Gastrocnemius medialis (tissue), 4 donors: ENCODE results near the gene RASGRP2. TPM values are rescaled to one million over a fixed set of nuclear protein-coding genes. Genes with fewer than 3 reads are reported as not detected.

Experiments used
- ATAC-seq, 2 donors: fragments of 150-250 bp; one replicate each; pipeline ENCODE4 v1.9.1; 2016
- DNase-seq, 2 donors: peaks; one replicate each; pipeline ENCODE4 v3.0.0-alpha.2; 2019
- H3K27ac ChIP-seq, 4 donors: fragments of 200-600 bp; sonication (generic); 1 replicate in 1 of 4; 2 replicates in 3 of 4; pipeline ENCODE4 v1.5.1; 2016 to 2018; ENCODE audit warnings: mild to moderate bottlenecking in 2 of 4, moderate library complexity in 1 of 4
- H3K27me3 ChIP-seq, 3 donors: fragments of 200-600 bp; sonication (generic) in 2 of 3; 1 replicate in 1 of 3; 2 replicates in 2 of 3; pipeline versions ENCODE4 v1.5.1 to v1.6.0; 2016 to 2019; ENCODE audit warnings: mild to moderate bottlenecking in 1 of 3, moderate library complexity in 1 of 3
- H3K36me3 ChIP-seq, 2 donors: fragments of 200-600 bp; sonication (generic) in 1 of 2; one replicate each; pipeline ENCODE4 v1.5.1; 2017 to 2018
- H3K4me1 ChIP-seq, 2 donors: fragments of 200-600 bp; sonication (generic) in 1 of 2; one replicate each; pipeline ENCODE4 v1.5.1; 2016 to 2017; ENCODE audit warnings: mild to moderate bottlenecking in 2 of 2
- H3K4me3 ChIP-seq, 4 donors: fragments of 200-600 bp; sonication (generic) in 3 of 4; 1 replicate in 1 of 4; 2 replicates in 3 of 4; pipeline ENCODE4 v1.5.1; 2016 to 2019; ENCODE audit warnings: mild to moderate bottlenecking in 2 of 4
- H3K9me3 ChIP-seq, 3 donors: fragments of 200-600 bp; sonication (generic) in 2 of 3; 1 replicate in 1 of 3; 2 replicates in 2 of 3; pipeline ENCODE4 v1.5.1; 2016 to 2019
- CTCF ChIP-seq, 5 experiments: fragments of 450-650 bp in 3 of 5; fragments of 200-600 bp in 2 of 5; sonication (generic) in 2 of 5; IDR thresholded peaks in 4 of 5; conservative IDR thresholded peaks in 1 of 5; 1 replicate in 4 of 5; 2 replicates in 1 of 5; pipeline ENCODE4 v1.5.1; 2016 to 2019; ENCODE audit warnings: antibody characterized with exemption in 5 of 5, mild to moderate bottlenecking in 3 of 5, moderate library complexity in 3 of 5
- POLR2A ChIP-seq, 2 donors: fragments of 450-650 bp; IDR thresholded peaks; one replicate each; pipeline ENCODE4 v1.6.1; 2017; ENCODE audit warnings: antibody characterized with exemption in 2 of 2, mild to moderate bottlenecking in 2 of 2, moderate library complexity in 2 of 2
- in situ Hi-C, 4 donors: fragments of 200-750 bp; cut with MboI; loops; one replicate each; pipeline versions ENCODE4 v1.15.0 to v1.8.0; 2017; ENCODE audit warnings: low sequenced_read_pairs in 4 of 4
- intact Hi-C: fragments of 100-400 bp; cut with DNase I; formaldehyde crosslinking; loops from one replicate; pipeline ENCODE4 v1.15.1; 2023; ENCODE audit warnings: low total_unique reads
- total RNA-seq, 4 donors: library from RNA; depleted of rRNA; stranded (reverse); fragments of >200 nt; gene quantifications; one replicate each; pipeline versions ENCODE4 v1.1.0 to v1.2.3, GENCODE V29; 2016

RASGRP2 gene
- total RNA-seq, 4 donors from 2014 or later, result 2.9 to 10.9 (median 7.1) TPM

GRCh38 chr11:64762277-64762673 lies 18.3 kb upstream of the RASGRP2 start:
- DNase-seq, result peak in 1 of 2 donors; percentile 59
- Histone ChIP-seq H3K27me3 (no peaks in the 10 kb centered on the region), H3K36me3 (peaks cover 5 to 35% of the 10 kb centered on the region in 2 donors), H3K4me1 (peaks cover 76 to 85% of the 10 kb centered on the region in 2 donors), H3K27ac (peak overlapping the region; percentile 91 to 99 (median 94)), H3K4me3 (peak overlapping the region in 1 of 4 donors; percentile 24), H3K9me3 (no peaks in the 10 kb centered on the region)
- intact Hi-C loops, result loop anchor here (2.0 kb wide), 1 partner anchor 15 kb away; no protein-coding TSS in a partner anchor
- ATAC-seq, result no peak
- in situ Hi-C loops, result no loop called here
- TF ChIP-seq POLR2A (IDR thresholded peaks at IDR 0.05), result no peak

GRCh38 chr11:64760759-64761420 lies 16.9 kb upstream of the RASGRP2 start:
- in situ Hi-C loops, result no loop called here
- no peaks in the 10 kb centered on the region for H3K9me3 ChIP-seq
- no peaks in the 10 kb centered on the region for H3K27me3 ChIP-seq
- peak in 1 of 2 donors; percentile 73 for DNase-seq
- peak; percentile 9 to 22 for ATAC-seq
- H3K4me3 ChIP-seq, result peak overlapping the region in 2 of 4 donors; percentile 11 to 65
- TF ChIP-seq POLR2A (IDR thresholded peaks at IDR 0.05), result no peak
- no peak for TF ChIP-seq CTCF (IDR thresholded peaks at IDR 0.05 in 4 of 5, conservative IDR thresholded peaks at IDR 0.05 in 1 of 5)
- peaks cover 0 to 21% of the 10 kb centered on the region in 2 donors for H3K36me3 ChIP-seq
- H3K27ac ChIP-seq, result peak overlapping the region; percentile 91 to 99 (median 94)
- intact Hi-C loops, result no loop called here
- peaks cover 86 to 96% of the 10 kb centered on the region in 2 donors for H3K4me1 ChIP-seq

GRCh38 chr11:64759722-64760719 lies 16.1 kb upstream of the RASGRP2 start, which contains the start of gene PYGM:
TSS of gene PYGM (minus strand) at chr11:64759974. CDS start at chr11:64759898, 76 bp downstream.
- DNase-seq (peak; percentile 83 to 98), ATAC-seq (peak; percentile 54 to 78)
- Histone ChIP-seq H3K36me3 (peaks cover 0 to 18% of the 10 kb centered on the region in 2 donors), H3K27me3 (no peaks in the 10 kb centered on the region), H3K4me3 (peak within 1 kb of the TSS; percentile 42 to 72 (median 62)), H3K27ac (peak within 1 kb of the TSS; percentile 91 to 99 (median 94)), H3K9me3 (no peaks in the 10 kb centered on the region), H3K4me1 (peaks cover 87 to 99% of the 10 kb centered on the region in 2 donors)
- TF ChIP-seq CTCF (IDR thresholded peaks at IDR 0.05 in 4 of 5, conservative IDR thresholded peaks at IDR 0.05 in 1 of 5) (no peak), POLR2A (IDR thresholded peaks at IDR 0.05) (peak; percentile 62 to 92)
- in situ Hi-C loops (no loop called here), intact Hi-C loops (no loop called here)

- intact Hi-C loops, result no loop called here
- in situ Hi-C loops, result no loop called here
- Histone ChIP-seq H3K27ac (peak overlapping the region; percentile 91 to 99 (median 94)), H3K9me3 (no peaks in the 10 kb centered on the region), H3K4me3 (peak overlapping the region; percentile 42 to 72 (median 62)), H3K4me1 (peaks cover 87 to 99% of the 10 kb centered on the region in 2 donors), H3K36me3 (peaks cover 0 to 18% of the 10 kb centered on the region in 2 donors), H3K27me3 (no peaks in the 10 kb centered on the region)
- peak in 1 of 2 donors; percentile 94 for DNase-seq
- TF ChIP-seq CTCF (IDR thresholded peaks at IDR 0.05 in 4 of 5, conservative IDR thresholded peaks at IDR 0.05 in 1 of 5) (no peak), POLR2A (IDR thresholded peaks at IDR 0.05) (no peak)
- ATAC-seq, result peak in 1 of 2 donors; percentile 25
These were observed 15.3 kb upstream of the RASGRP2 start for GRCh38 chr11:64759131-64759721.
